H9 (cell line): ENCODE measurements around the gene NEGR1. TPM values are rescaled to one million over a fixed set of nuclear protein-coding genes. Genes with fewer than 3 reads are reported as not detected.

ENCODE experiments used
- DNase-seq: peaks from one replicate; pipeline ENCODE4 v3.0.0-alpha.2; 2017
- H2AFZ ChIP-seq: one replicate; pipeline ENCODE4 v1.6.1; 2013; ENCODE audit warnings: mild to moderate bottlenecking, low read length, control low read depth, moderate library complexity
- H2AK5ac ChIP-seq: 2 replicates; pipeline ENCODE4 v1.6.1; 2013; ENCODE audit warnings: low read length, control low read depth, mixed read lengths; ENCODE audit not compliant: insufficient read length
- H2BK120ac ChIP-seq: one replicate; pipeline ENCODE4 v1.6.1; 2013; ENCODE audit warnings: low read depth, mild to moderate bottlenecking, low read length, control low read depth, inconsistent platforms; ENCODE audit not compliant: poor library complexity, severe bottlenecking
- H2BK12ac ChIP-seq: 2 replicates; pipeline ENCODE4 v1.6.1; 2013; ENCODE audit warnings: low read length, control low read depth, mixed read lengths, low read depth; ENCODE audit not compliant: insufficient read length
- H2BK15ac ChIP-seq: 2 replicates; pipeline ENCODE4 v1.6.1; 2013; ENCODE audit warnings: low read depth, low read length, control low read depth
- H2BK20ac ChIP-seq: one replicate; pipeline ENCODE4 v1.6.1; 2013; ENCODE audit warnings: low read depth, mild to moderate bottlenecking, low read length, control low read depth, inconsistent platforms; ENCODE audit not compliant: poor library complexity, severe bottlenecking
- H2BK5ac ChIP-seq: 2 replicates; pipeline ENCODE4 v1.6.1; 2013; ENCODE audit warnings: low read length, control low read depth, mixed read lengths; ENCODE audit not compliant: insufficient read length
- H3K14ac ChIP-seq: 2 replicates; pipeline ENCODE4 v1.6.1; 2013; ENCODE audit warnings: low read length, control low read depth; ENCODE audit not compliant: insufficient read depth
- H3K18ac ChIP-seq: 2 replicates; pipeline ENCODE4 v1.6.1; 2013; ENCODE audit warnings: low read depth, mild to moderate bottlenecking, mixed read lengths, low read length, control low read depth; ENCODE audit not compliant: insufficient read length
- H3K23ac ChIP-seq: 2 replicates; pipeline ENCODE4 v1.6.1; 2013; ENCODE audit warnings: low read length, control low read depth, mixed read lengths, low read depth; ENCODE audit not compliant: insufficient read length
- H3K23me2 ChIP-seq: 2 replicates; pipeline ENCODE4 v1.6.1; 2013; ENCODE audit warnings: low read depth, mild to moderate bottlenecking, mixed read lengths, low read length, control low read depth; ENCODE audit not compliant: insufficient read length, poor library complexity, severe bottlenecking
- H3K27ac ChIP-seq: 2 replicates; pipeline ENCODE4 v1.5.1; 2013; ENCODE audit warnings: low read length, control low read depth, mixed read lengths, low read depth; ENCODE audit not compliant: insufficient read length
- H3K27me3 ChIP-seq: 2 replicates; pipeline ENCODE4 v1.6.1; 2013; ENCODE audit warnings: low read length, control low read depth, inconsistent platforms; ENCODE audit not compliant: insufficient read depth
- H3K4ac ChIP-seq: 2 replicates; pipeline ENCODE4 v1.6.1; 2013; ENCODE audit warnings: low read depth, mild to moderate bottlenecking, control low read depth, inconsistent platforms, low read length, moderate library complexity
- H3K4me1 ChIP-seq: 2 replicates; pipeline ENCODE4 v1.6.1; 2013; ENCODE audit warnings: low read length, control low read depth, inconsistent platforms; ENCODE audit not compliant: insufficient read depth
- H3K4me2 ChIP-seq: 2 replicates; pipeline ENCODE4 v1.6.1; 2013; ENCODE audit warnings: low read length, control low read depth, mixed read lengths; ENCODE audit not compliant: insufficient read length, insufficient read depth
- H3K56ac ChIP-seq: 2 replicates; pipeline ENCODE4 v1.6.1; 2013; ENCODE audit warnings: low read depth, mild to moderate bottlenecking, mixed read lengths, low read length, control low read depth; ENCODE audit not compliant: insufficient read length
- H3K79me1 ChIP-seq: 2 replicates; pipeline ENCODE4 v1.6.1; 2013; ENCODE audit warnings: low read depth, mild to moderate bottlenecking, moderate library complexity, low read length, control low read depth, inconsistent platforms; ENCODE audit not compliant: insufficient read depth, poor library complexity, severe bottlenecking
- H3K79me2 ChIP-seq: 2 replicates; pipeline ENCODE4 v1.6.1; 2013; ENCODE audit warnings: low read length, control low read depth, inconsistent platforms; ENCODE audit not compliant: insufficient read depth
- H3K9ac ChIP-seq: 2 replicates; pipeline ENCODE4 v1.6.1; 2013; ENCODE audit warnings: low read length, control low read depth, mixed read lengths; ENCODE audit not compliant: insufficient read length; ENCODE audit errors: extremely low read depth
- H3K9me3 ChIP-seq: one replicate; pipeline ENCODE4 v1.6.1; 2013; ENCODE audit warnings: low read depth, low read length, inconsistent platforms; ENCODE audit not compliant: control insufficient read depth
- H3T11ph ChIP-seq: one replicate; pipeline ENCODE4 v1.6.1; 2013; ENCODE audit warnings: mild to moderate bottlenecking, low read length, control low read depth, inconsistent platforms
- H4K20me1 ChIP-seq: one replicate; pipeline ENCODE4 v1.6.1; 2013; ENCODE audit not compliant: control insufficient read depth, insufficient read length, insufficient read depth
- H4K5ac ChIP-seq: 2 replicates; pipeline ENCODE4 v1.6.1; 2013; ENCODE audit warnings: low read depth, mild to moderate bottlenecking, mixed read lengths, low read length, control low read depth; ENCODE audit not compliant: insufficient read length
- H4K8ac ChIP-seq: replicated peaks from 2 replicates; pipeline ENCODE4 v1.6.1; 2013; ENCODE audit warnings: low read length, control low read depth, mixed read lengths, low read depth; ENCODE audit not compliant: insufficient read length
- H4K91ac ChIP-seq: 2 replicates; pipeline ENCODE4 v1.6.1; 2013; ENCODE audit warnings: low read depth, mild to moderate bottlenecking, moderate library complexity, mixed read lengths, low read length, control low read depth; ENCODE audit not compliant: insufficient read length
- H3K27ac Mint-ChIP-seq, 3 experiments: 2 replicates in 2 of 3; 3 replicates in 1 of 3; pipeline ENCODE4 v1.8.0; 2020 to 2021; ENCODE audit warnings: mixed read lengths in 3 of 3, mild to moderate bottlenecking in 1 of 3, moderate library complexity in 1 of 3
- H3K27me3 Mint-ChIP-seq: 2 replicates; pipeline ENCODE4 v1.8.0; 2021; ENCODE audit warnings: low read depth, mild to moderate bottlenecking, moderate library complexity, mixed read lengths
- H3K36me3 Mint-ChIP-seq, 3 experiments: 2 replicates in 2 of 3; 3 replicates in 1 of 3; pipeline ENCODE4 v1.8.0; 2020 to 2021; ENCODE audit warnings: low read depth in 3 of 3, mixed read lengths in 3 of 3; ENCODE audit not compliant: insufficient read depth in 1 of 3
- H3K4me1 Mint-ChIP-seq, 2 experiments: 2 replicates each; pipeline ENCODE4 v1.8.0; 2020; ENCODE audit warnings: mixed read lengths in 2 of 2
- H3K4me3 Mint-ChIP-seq, 2 experiments: 2 replicates in 1 of 2; 3 replicates in 1 of 2; pipeline ENCODE4 v1.8.0; 2020 to 2021; ENCODE audit warnings: mild to moderate bottlenecking in 2 of 2, mixed read lengths in 2 of 2, moderate library complexity in 1 of 2
- H3K9me3 Mint-ChIP-seq, 2 experiments: 2 replicates in 1 of 2; 3 replicates in 1 of 2; pipeline ENCODE4 v1.8.0; 2020; ENCODE audit warnings: mild to moderate bottlenecking in 2 of 2, mixed read lengths in 2 of 2, moderate library complexity in 1 of 2
- total RNA-seq: library from RNA; stranded (reverse); gene quantifications from 2 replicates; pipeline ENCODE4 v1.2.1, GENCODE V29; 2021
- TF ChIP-seq, protein P1 (sequence below): fragments of 200-600 bp; sonication (generic); conservative IDR thresholded peaks from 3 replicates; pipeline ENCODE4 v1.8.0; 2021; ENCODE audit warnings: antibody characterized with exemption, mild to moderate bottlenecking

Gene NEGR1
- total RNA-seq, 1 experiment from 2014 or later = 0.13 TPM

DNA sequence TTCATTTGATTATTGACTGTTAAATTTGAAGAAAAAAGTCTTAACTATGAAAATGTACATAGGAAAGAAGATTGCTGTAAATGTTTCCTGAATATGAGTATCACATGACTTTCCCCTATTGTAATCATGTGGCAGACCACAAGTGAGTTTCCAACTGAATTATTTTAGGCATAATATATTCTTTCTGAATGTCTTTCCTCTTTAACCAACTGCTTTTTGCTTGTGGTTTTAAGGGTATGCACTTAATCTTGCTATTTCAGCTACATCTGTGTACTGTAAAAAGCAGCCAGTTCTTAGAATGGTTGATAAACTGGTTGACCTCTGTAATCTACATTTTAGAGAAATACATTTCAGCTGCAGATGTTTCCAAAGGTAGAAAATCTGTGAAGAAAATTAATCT, 400.7 kb downstream of the NEGR1 start:
- H2BK5ac ChIP-seq = no peak overlapping the region
- no peak overlapping the region for H3K18ac ChIP-seq
- no peak overlapping the region for H2BK15ac ChIP-seq
- H3K79me1 ChIP-seq = no peaks in the 10 kb centered on the region
- no peak overlapping the region for H3K27ac Mint-ChIP-seq
- H3K23ac ChIP-seq = no peak overlapping the region
- no peaks in the 10 kb centered on the region for H3K23me2 ChIP-seq
- H2BK20ac ChIP-seq = no peak overlapping the region
- H3K27me3 Mint-ChIP-seq = no peaks in the 10 kb centered on the region
- no peaks in the 10 kb centered on the region for H3K36me3 Mint-ChIP-seq
- no peak overlapping the region for H3K27ac ChIP-seq
- no peak overlapping the region for H3K4me2 ChIP-seq
- no peak overlapping the region for H2BK120ac ChIP-seq
- H3K9me3 ChIP-seq = no peaks in the 10 kb centered on the region
- H3K4me1 ChIP-seq = no peaks in the 10 kb centered on the region
- no peak overlapping the region for H4K91ac ChIP-seq
- H3K56ac ChIP-seq = no peak overlapping the region
- peaks cover 0 to 15% of the 10 kb centered on the region in 2 experiments; a peak in 1 of 4 replicates for H3K4me1 Mint-ChIP-seq
- no peak overlapping the region for H3K4ac ChIP-seq
- H4K8ac ChIP-seq = no peak overlapping the region
- no peak overlapping the region for H3K4me3 Mint-ChIP-seq
- no peaks in the 10 kb centered on the region for H3K79me2 ChIP-seq
- H3K9ac ChIP-seq = no peak overlapping the region
- no peaks in the 10 kb centered on the region for H3K27me3 ChIP-seq
- no peak overlapping the region for H2BK12ac ChIP-seq
- H2AFZ ChIP-seq = no peak overlapping the region
- H4K20me1 ChIP-seq = no peaks in the 10 kb centered on the region
- no peak for DNase-seq
- H2AK5ac ChIP-seq = no peak overlapping the region
- TF ChIP-seq, protein P1, sequence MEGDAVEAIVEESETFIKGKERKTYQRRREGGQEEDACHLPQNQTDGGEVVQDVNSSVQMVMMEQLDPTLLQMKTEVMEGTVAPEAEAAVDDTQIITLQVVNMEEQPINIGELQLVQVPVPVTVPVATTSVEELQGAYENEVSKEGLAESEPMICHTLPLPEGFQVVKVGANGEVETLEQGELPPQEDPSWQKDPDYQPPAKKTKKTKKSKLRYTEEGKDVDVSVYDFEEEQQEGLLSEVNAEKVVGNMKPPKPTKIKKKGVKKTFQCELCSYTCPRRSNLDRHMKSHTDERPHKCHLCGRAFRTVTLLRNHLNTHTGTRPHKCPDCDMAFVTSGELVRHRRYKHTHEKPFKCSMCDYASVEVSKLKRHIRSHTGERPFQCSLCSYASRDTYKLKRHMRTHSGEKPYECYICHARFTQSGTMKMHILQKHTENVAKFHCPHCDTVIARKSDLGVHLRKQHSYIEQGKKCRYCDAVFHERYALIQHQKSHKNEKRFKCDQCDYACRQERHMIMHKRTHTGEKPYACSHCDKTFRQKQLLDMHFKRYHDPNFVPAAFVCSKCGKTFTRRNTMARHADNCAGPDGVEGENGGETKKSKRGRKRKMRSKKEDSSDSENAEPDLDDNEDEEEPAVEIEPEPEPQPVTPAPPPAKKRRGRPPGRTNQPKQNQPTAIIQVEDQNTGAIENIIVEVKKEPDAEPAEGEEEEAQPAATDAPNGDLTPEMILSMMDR = no peak
- H3K14ac ChIP-seq = no peak overlapping the region
- H3T11ph ChIP-seq = no peak overlapping the region
- no peak overlapping the region for H4K5ac ChIP-seq
- no peaks in the 10 kb centered on the region for H3K9me3 Mint-ChIP-seq
